HCT116 (cell line): Measurements from ENCODE around the gene COPS9. TPM values are rescaled to one million over a fixed set of nuclear protein-coding genes. Genes with fewer than 3 reads are reported as not detected.

Experiments used
- ATAC-seq: fragments of 200-7000 bp; cut with Tn5 transposase; 2 replicates; pipeline ENCODE4 v1.9.1; 2020; ENCODE audit warnings: mild to moderate bottlenecking, moderate library complexity
- BruUV-seq: library from RNA; stranded (reverse); fragments of 400-500 nt; replicated peaks from 2 replicates; lab custom pipeline; 2021; lab: Mats Ljungman, UMichigan
- CTCF ChIA-PET: fragments of 300-600 bp; sonication (Branson Sonifier 250); formaldehyde crosslinking; loops from one replicate; lab custom pipeline; 2021; ENCODE audit warnings: antibody characterized with exemption; lab: Charles Lee
- POLR2A ChIA-PET: fragments of 300-600, 350-600 bp; sonication (Branson Sonifier 250); formaldehyde crosslinking; loops from one replicate; lab custom pipeline; 2021; ENCODE audit warnings: antibody characterized with exemption; lab: Charles Lee
- RAD21 ChIA-PET, 2 experiments: fragments of 300-600 bp; sonication (Branson Sonifier 250); formaldehyde crosslinking; loops; one replicate each; lab custom pipeline; 2023; ENCODE audit warnings: low total read pairs in 2 of 2; ENCODE audit not compliant: uncharacterized antibody in 2 of 2, unreplicated experiment in 2 of 2, low non-redundant PET in 1 of 2; lab: Charles Lee
- DNase-seq: peaks from one replicate; pipeline ENCODE4 v3.0.0-alpha.2; 2010; ENCODE audit warnings: low read depth, low spot score
- H2AFZ ChIP-seq: fragments of 200-600 bp; shearing (Covaris generic), sonication (generic); 2 replicates; pipeline ENCODE4 v1.6.1; 2017; ENCODE audit warnings: low read depth, mixed run types, mixed read lengths, antibody characterized with exemption, low read length; ENCODE audit not compliant: poor library complexity, severe bottlenecking
- H3K27ac ChIP-seq: 2 replicates; pipeline ENCODE4 v1.5.1; 2012; ENCODE audit warnings: low read depth, low read length
- H3K27me3 ChIP-seq: fragments of 200-600 bp; sonication (generic); 2 replicates; pipeline ENCODE4 v1.6.1; 2016; ENCODE audit warnings: mixed run types, low read length, mixed read lengths; ENCODE audit not compliant: insufficient read depth
- H3K36me3 ChIP-seq, 2 experiments: fragments of 200-500 bp in 1 of 2; fragments of 200-600 bp in 1 of 2; sonication (Bioruptor generic) in 1 of 2; sonication (generic) in 1 of 2; 2 replicates each; pipeline versions ENCODE4 v1.5.1 to v1.6.1; 2014 to 2016; ENCODE audit warnings: low read length in 2 of 2, inconsistent platforms in 1 of 2, mixed read lengths in 1 of 2, mixed run types in 1 of 2; ENCODE audit not compliant: insufficient read depth in 2 of 2, control insufficient read depth in 1 of 2
- H3K4me1 ChIP-seq, 2 experiments: fragments of 200-600 bp in 1 of 2; sonication (generic) in 1 of 2; 2 replicates each; pipeline versions ENCODE4 v1.5.1 to v1.6.1; 2012 to 2017; ENCODE audit warnings: low read length in 2 of 2, inconsistent platforms in 1 of 2, mild to moderate bottlenecking in 1 of 2, mixed read lengths in 1 of 2, mixed run types in 1 of 2, moderate library complexity in 1 of 2; ENCODE audit not compliant: insufficient read depth in 2 of 2, control insufficient read depth in 1 of 2
- H3K4me2 ChIP-seq: fragments of 200-600 bp; sonication (generic); 2 replicates; pipeline ENCODE4 v1.6.1; 2017; ENCODE audit warnings: mixed run types, low read length, mixed read lengths
- H3K4me3 ChIP-seq, 2 experiments: fragments of 200-600 bp in 1 of 2; sonication (generic) in 1 of 2; replicated peaks in 1 of 2; 2 replicates each; pipeline ENCODE4 v1.5.1; 2011 to 2016; ENCODE audit warnings: low read length in 2 of 2, control low read depth in 1 of 2, low read depth in 1 of 2, mild to moderate bottlenecking in 1 of 2, mixed read lengths in 1 of 2, mixed run types in 1 of 2
- H3K79me2 ChIP-seq: fragments of 200-600 bp; sonication (generic); 2 replicates; pipeline ENCODE4 v1.6.1; 2017; ENCODE audit warnings: mild to moderate bottlenecking, mixed run types, low read length, moderate library complexity, mixed read lengths; ENCODE audit not compliant: insufficient read depth
- H3K9ac ChIP-seq: fragments of 200-600 bp; sonication (generic); 2 replicates; pipeline ENCODE4 v1.6.1; 2016; ENCODE audit warnings: low read length, mixed read lengths
- H3K9me2 ChIP-seq: fragments of 200-600 bp; sonication (generic), shearing (Covaris generic); 2 replicates; pipeline ENCODE4 v1.6.1; 2017; ENCODE audit warnings: mixed run types, mild to moderate bottlenecking, moderate library complexity; ENCODE audit not compliant: insufficient read depth
- H3K9me3 ChIP-seq, 2 experiments: fragments of 200-500 bp in 1 of 2; fragments of 200-600 bp in 1 of 2; sonication (Bioruptor generic) in 1 of 2; sonication (generic) in 1 of 2; 2 replicates each; pipeline ENCODE4 v1.6.1; 2014 to 2017; ENCODE audit warnings: low read length in 2 of 2, mixed read lengths in 2 of 2, inconsistent platforms in 1 of 2, low read depth in 1 of 2, mild to moderate bottlenecking in 1 of 2, mixed run types in 1 of 2, moderate library complexity in 1 of 2; ENCODE audit not compliant: control insufficient read depth in 1 of 2, insufficient read depth in 1 of 2
- H4K20me1 ChIP-seq: fragments of 200-600 bp; sonication (generic), shearing (Covaris generic); 2 replicates; pipeline ENCODE4 v1.6.1; 2017; ENCODE audit warnings: mixed run types, mild to moderate bottlenecking, moderate library complexity; ENCODE audit not compliant: insufficient read depth
- CBX3 ChIP-seq: IDR thresholded peaks from 2 replicates; pipeline ENCODE4 v1.6.1; 2012; ENCODE audit warnings: low read depth
- CEBPB ChIP-seq: IDR thresholded peaks from 2 replicates; pipeline ENCODE4 v1.6.1; 2012; ENCODE audit warnings: low read depth
- EGR1 ChIP-seq: IDR thresholded peaks from 2 replicates; pipeline ENCODE4 v1.6.1; 2012; ENCODE audit warnings: low read depth
- ELF1 ChIP-seq: IDR thresholded peaks from 2 replicates; pipeline ENCODE4 v1.6.1; 2012; ENCODE audit warnings: low read depth, borderline replicate concordance
- EZH2 ChIP-seq: fragments of 200-600 bp; sonication (generic); IDR thresholded peaks from 2 replicates; pipeline ENCODE4 v1.6.1; 2017; ENCODE audit warnings: antibody characterized with exemption, mixed run types
- EZH2phosphoT487 ChIP-seq: fragments of 200-600 bp; IDR thresholded peaks from 2 replicates; pipeline ENCODE4 v1.6.1; 2018; ENCODE audit warnings: antibody characterized with exemption, borderline replicate concordance
- FOSL1 ChIP-seq: IDR thresholded peaks from 2 replicates; pipeline ENCODE4 v1.6.1; 2012; ENCODE audit warnings: low read depth
- JUND ChIP-seq: IDR thresholded peaks from 2 replicates; pipeline ENCODE4 v1.6.1; 2012
- MAX ChIP-seq: IDR thresholded peaks from 2 replicates; pipeline ENCODE4 v1.6.1; 2012
- POLR2A ChIP-seq: IDR thresholded peaks from 2 replicates; pipeline ENCODE4 v1.7.0; 2011; ENCODE audit warnings: borderline replicate concordance; ENCODE audit not compliant: insufficient read depth, insufficient read length; ENCODE audit errors: extremely low read depth
- POLR2AphosphoS5 ChIP-seq: IDR thresholded peaks from 2 replicates; pipeline ENCODE4 v1.6.1; 2011; ENCODE audit warnings: mild to moderate bottlenecking, low read depth, low read length, moderate library complexity
- RAD21 ChIP-seq: IDR thresholded peaks from 2 replicates; pipeline ENCODE4 v1.6.1; 2012; ENCODE audit warnings: low read depth, mild to moderate bottlenecking
- SIN3A ChIP-seq: IDR thresholded peaks from 2 replicates; pipeline ENCODE4 v1.6.1; 2012; ENCODE audit warnings: low read depth
- SP1 ChIP-seq: IDR thresholded peaks from 2 replicates; pipeline ENCODE4 v1.6.1; 2012; ENCODE audit warnings: low read depth
- SRF ChIP-seq: IDR thresholded peaks from 2 replicates; pipeline ENCODE4 v1.6.1; 2012; ENCODE audit warnings: low read depth
- TCF7L2 ChIP-seq: IDR thresholded peaks from 2 replicates; pipeline ENCODE4 v1.7.0; 2011; ENCODE audit warnings: borderline replicate concordance, inconsistent platforms; ENCODE audit not compliant: insufficient read depth, insufficient read length; ENCODE audit errors: extremely low read depth
- YY1 ChIP-seq: IDR thresholded peaks from 2 replicates; pipeline ENCODE4 v1.6.1; 2011; ENCODE audit warnings: low read length, low read depth, moderate library complexity, mild to moderate bottlenecking; ENCODE audit not compliant: insufficient replicate concordance; ENCODE audit errors: extremely low read depth
- ZFX ChIP-seq: fragments of 450-650 bp; IDR thresholded peaks from 2 replicates; pipeline ENCODE4 v1.6.1; 2017
- ZNF274 ChIP-seq: fragments of 200-500 bp; sonication (Bioruptor generic); IDR thresholded peaks from 2 replicates; pipeline ENCODE4 v1.6.1; 2014; ENCODE audit warnings: mild to moderate bottlenecking, low read depth, low read length, inconsistent platforms
- intact Hi-C: fragments of 100-400 bp; cut with micrococcal nuclease; formaldehyde crosslinking; loops from 2 replicates; pipeline ENCODE4 v1.10.0; 2022
- total RNA-seq: library from RNA; stranded (reverse); gene quantifications from one replicate; pipeline ENCODE4 v1.2.1, GENCODE V29; 2021; ENCODE audit not compliant: unreplicated experiment

The COPS9 gene
- total RNA-seq, 1 experiment from 2014 or later: 111 TPM

- peaks cover 38% of the 10 kb centered on the region for H3K27me3 ChIP-seq
- no peaks in the 10 kb centered on the region for H4K20me1 ChIP-seq
- H3K4me3 ChIP-seq: no peak overlapping the region
- intact Hi-C loops: no loop called here
- H3K36me3 ChIP-seq: no peaks in the 10 kb centered on the region
- H3K4me1 ChIP-seq: no peaks in the 10 kb centered on the region
- no peak overlapping the region for H3K9ac ChIP-seq
- no peak overlapping the region for H3K27ac ChIP-seq
- DNase-seq (no peak), ATAC-seq (no peak)
- no peaks in the 10 kb centered on the region for H3K9me2 ChIP-seq
- H3K79me2 ChIP-seq: no peaks in the 10 kb centered on the region
- POLR2A ChIA-PET: no interaction called here
- no TSS peak for BruUV-seq
- CTCF ChIA-PET: no interaction called here
- no peak overlapping the region for H3K4me2 ChIP-seq
- TF ChIP-seq ZNF274: no peak
- TF ChIP-seq POLR2A: no peak
- TF ChIP-seq EZH2phosphoT487: no peak
- no peak for TF ChIP-seq MAX
- TF ChIP-seq POLR2AphosphoS5: no peak
- TF ChIP-seq ZFX: no peak
- no peak for TF ChIP-seq SP1
- TF ChIP-seq ELF1: no peak
- TF ChIP-seq CBX3: no peak
- no peak for TF ChIP-seq JUND
- TF ChIP-seq EZH2: no peak
- no peak for TF ChIP-seq TCF7L2
- no peak for TF ChIP-seq EGR1
- TF ChIP-seq YY1: no peak
- TF ChIP-seq CEBPB: no peak
- no peak for TF ChIP-seq SRF
- no peak for TF ChIP-seq FOSL1
- TF ChIP-seq RAD21: no peak
- no peak for TF ChIP-seq SIN3A
- no peaks in the 10 kb centered on the region for H3K9me3 ChIP-seq
- RAD21 ChIA-PET: no interaction called here
- no peak overlapping the region for H2AFZ ChIP-seq
Measured at GRCh38 chr2:240103136-240103535, 33.0 kb downstream of the COPS9 start.
